ENCODE measurements around the gene MRGPRD.

Gene MRGPRD

DNA sequence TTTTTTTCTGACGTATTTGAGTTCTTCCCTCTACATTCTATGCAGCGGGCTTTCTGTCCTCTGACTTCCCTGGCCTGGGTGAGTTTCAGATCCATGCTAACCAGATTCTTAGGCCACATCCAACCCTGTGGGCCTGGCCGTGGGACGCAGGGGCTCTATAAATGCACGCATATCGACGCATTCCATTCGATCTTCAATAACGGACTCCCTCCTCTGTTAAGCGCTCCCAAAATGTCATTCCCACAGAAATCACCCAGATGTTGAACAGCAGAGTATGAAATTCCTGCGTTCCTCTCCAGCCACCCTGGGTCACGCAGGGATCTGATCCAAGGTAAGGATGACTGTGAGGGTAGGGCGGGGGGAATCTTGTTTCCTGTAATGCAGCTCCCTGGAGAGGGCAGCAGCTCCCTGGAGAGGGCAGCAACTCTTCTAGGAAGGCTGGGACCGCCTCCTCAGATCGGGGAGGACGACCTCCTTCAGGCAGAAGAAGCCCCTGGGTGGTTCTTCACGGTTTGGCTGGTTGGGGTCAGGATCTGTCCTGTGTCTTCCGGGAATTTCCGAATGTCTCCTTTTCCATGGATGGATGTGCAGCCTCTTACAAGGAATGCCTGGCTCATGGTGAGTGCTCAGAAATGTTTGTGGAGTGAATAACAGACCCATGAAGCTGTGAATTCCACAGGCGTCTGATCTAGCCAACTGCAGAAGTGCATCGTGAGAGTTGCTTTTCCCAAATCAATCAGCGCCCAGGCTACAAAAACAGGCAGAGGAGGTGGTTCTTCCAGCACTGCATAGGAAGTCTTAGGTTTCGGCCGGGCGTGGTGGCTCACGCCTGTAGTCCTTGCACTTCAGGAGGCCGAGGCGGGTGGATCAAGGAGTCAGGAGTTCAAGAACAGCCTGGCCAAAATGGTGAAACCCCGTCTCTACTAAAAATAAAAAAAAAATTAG, 12.2 kb downstream of the MRGPRD start:
- DNase-seq (ENCODE audit: low read depth), result no peak

DNA sequence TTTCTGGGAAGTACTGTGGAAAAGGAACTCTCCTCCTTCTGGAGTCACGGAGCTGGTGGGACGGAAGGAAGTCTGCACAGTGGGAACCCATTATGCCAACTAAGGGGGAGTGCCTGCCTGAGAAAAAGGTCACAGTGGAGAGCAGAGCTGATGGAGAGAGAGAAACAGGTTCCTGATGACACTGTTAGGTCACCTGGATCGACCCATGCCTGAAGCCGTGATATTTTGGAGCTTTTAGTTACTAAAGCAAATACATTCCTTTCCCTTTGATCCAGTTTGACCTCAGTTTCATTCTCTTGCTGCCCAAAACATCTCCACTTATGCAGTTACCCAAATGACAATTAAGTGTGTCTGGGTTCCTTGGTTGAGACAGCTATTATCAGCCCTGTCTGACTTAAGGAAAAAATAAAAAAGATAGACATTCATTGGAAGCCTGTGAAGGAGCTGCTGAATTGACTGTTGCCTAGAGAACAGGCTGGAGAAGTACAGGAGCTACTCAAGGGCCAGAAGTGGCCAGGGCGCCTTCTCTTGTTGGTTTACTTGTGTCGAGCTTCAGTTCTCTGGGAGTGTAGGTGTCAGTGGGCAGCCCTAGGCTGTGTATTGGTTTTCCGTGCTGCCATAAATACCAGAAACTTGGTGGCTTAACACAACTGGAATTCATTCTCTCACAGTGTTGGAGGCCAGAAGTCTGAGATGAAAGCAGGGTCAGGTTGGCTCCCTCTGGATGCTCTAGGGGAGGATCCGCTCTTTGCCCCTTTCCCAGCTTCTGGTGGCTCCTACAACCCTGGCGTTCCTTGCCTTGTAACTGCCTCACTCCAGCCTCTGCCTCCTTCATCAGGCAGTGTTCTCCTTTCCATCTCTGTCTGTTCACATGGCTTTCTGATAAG, 13.6 kb downstream of the MRGPRD start:
- DNase-seq (ENCODE audit: low read depth), result no peak

DNA sequence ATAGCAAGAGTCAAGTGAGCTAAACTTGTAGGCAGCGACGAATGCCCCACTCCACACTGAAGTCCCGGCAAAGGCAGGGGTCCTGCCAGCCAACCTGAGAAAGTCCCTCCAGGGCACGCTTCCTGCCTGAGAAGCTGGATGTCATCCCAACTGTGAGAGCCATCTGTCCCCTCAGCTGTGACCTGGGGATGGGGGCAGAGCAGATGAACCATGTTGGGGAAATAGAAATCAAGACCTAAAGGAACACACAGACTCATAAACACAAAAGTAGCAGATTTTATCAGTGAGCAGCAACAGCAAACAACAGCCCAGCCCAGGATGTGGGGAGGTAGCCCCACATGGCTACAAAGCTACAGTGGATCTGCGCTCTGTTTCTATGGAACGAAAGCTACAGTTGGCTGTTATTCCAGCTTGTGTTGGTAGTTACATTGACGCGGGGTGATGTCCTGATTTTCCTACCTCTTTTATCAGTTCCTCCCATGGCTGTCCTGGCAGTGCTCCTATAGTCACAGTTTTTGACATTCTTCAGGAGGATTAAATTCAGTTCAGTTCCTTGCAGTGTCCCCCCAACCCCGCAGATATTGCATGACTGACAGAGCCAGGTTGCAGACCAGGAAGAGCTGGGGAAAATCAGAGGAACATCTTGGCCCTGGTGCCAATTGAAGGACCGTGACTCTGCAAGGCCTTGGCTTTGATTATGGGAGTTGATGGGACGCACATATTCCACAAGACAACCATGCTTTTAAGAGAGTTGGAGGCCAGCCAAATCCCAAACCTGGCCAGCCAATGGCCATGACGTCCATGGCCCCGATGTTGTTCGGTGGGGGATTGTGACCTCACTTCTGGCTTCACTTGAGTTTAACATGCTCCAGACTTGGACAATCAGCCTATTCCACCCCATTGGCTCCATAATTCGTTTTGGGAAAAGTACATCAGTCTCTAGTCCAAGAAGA, 14.6 kb downstream of the MRGPRD start:
- no peak for DNase-seq (ENCODE audit: low read depth)

DNA sequence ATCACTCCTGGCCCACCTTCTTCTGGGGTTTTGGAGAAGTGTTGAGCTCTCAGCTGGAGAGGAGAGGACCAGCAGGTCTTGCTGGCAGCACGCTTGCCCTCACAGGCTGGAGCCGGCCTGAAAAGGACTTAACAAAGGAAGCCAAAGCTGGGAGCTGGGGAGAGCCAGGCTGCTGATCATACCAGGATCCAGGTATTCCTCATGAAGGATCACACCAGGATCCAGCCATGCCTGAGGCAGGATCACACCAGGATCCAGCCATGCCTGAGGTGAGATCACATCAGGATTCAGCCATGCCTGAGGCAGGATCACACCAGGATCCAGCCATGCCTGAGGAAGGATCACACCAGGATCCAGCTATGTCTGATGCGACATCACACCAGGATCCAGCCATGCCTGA, 17.0 kb downstream of the MRGPRD start:
- no peak for DNase-seq (ENCODE audit: low read depth)

DNA sequence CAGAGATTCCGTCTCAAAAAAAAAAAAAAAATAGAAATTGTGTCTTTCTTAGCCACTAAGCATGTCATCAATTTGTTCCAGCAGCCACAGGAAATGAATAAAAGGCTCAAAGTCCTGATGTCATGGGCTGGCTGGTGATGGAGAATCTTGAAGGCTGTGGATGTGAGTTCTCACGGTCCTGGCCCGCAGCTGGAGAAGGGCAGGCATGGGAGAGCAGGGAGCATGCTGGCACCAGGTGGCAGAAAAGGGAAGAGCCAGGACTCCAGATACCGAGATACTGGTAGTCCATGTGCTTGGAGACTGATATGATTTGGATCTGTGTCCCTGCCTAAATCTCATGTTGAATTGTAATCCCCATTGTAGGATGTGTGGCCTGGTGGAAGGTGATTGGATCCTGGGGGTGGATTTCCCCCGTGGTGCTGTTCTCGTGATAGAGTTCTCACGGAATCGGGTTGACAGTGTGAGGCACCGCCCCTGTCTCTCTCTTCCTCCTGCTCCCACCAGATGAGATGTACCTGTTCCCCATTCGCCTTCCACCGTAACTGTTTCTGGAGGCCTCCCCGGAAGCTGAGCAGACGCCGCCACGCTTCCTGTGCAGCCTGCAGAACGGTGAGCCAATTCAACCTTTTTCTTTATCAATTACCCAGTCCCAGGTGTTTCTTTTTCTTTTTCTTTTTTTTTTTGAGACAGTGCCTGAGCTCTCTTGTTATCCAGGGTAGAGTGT, 18.1 kb downstream of the MRGPRD start:
- no peak for DNase-seq (ENCODE audit: low read depth)

DNA sequence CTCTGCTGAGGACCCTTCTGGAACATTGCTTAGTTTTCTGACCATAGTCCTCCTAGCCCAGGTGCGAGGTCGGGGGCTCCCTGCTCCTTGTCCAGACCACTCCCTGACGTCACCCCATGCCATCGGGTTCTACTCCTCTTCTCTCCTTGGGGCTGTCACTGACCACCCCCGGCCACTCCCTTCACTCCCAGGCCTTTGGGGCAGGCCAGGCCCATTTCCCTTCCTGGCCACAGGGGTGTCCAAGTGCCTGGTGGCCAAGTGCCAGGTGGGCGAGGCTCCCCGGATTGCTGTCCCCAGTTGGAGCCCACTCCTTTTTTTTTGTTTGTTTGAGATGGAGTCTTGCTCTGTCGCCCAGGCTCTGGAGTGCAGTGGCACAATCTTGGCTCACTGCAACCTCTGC, 19.5 kb downstream of the MRGPRD start:
- DNase-seq (ENCODE audit: low read depth), result no peak

DNA sequence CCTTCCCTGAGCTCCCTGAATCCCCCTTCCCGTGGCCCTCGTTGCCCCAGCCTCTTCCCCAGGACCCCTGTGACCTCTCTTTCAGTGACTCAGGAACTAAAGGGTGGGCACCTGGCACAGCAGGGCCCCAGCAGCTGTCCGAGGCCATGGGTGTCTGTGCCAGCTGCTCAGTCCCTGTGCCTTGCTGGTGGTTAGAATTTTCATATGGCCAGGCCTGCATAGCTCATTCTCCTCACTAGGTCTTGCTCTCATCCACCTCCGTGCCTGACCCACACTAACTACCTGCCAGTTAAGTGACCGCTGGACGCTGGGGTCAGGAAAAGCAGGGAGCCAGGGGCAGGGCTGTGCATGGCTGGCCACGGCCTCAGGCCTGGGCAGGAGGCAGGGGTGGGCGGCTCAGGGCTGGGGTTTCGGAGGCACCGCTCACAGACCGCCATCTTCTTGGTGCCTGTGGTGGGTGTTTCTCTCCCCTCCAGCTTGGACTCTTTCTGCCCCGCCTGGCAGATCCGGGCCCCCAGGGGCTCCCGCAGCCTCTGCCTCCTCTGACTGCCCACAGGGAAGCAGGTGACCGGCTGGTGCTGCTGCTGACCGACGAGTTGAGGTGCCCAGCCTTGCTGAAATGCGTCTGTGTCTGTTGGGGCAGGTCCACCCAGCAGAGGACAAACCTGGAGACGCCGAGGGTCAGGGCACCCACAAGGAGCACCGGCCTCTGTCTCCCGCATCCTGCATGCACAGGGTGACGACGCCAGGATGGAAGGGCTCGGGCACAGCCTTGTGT, 20.3 kb downstream of the MRGPRD start:
- DNase-seq (ENCODE audit: low read depth), result no peak

DNA sequence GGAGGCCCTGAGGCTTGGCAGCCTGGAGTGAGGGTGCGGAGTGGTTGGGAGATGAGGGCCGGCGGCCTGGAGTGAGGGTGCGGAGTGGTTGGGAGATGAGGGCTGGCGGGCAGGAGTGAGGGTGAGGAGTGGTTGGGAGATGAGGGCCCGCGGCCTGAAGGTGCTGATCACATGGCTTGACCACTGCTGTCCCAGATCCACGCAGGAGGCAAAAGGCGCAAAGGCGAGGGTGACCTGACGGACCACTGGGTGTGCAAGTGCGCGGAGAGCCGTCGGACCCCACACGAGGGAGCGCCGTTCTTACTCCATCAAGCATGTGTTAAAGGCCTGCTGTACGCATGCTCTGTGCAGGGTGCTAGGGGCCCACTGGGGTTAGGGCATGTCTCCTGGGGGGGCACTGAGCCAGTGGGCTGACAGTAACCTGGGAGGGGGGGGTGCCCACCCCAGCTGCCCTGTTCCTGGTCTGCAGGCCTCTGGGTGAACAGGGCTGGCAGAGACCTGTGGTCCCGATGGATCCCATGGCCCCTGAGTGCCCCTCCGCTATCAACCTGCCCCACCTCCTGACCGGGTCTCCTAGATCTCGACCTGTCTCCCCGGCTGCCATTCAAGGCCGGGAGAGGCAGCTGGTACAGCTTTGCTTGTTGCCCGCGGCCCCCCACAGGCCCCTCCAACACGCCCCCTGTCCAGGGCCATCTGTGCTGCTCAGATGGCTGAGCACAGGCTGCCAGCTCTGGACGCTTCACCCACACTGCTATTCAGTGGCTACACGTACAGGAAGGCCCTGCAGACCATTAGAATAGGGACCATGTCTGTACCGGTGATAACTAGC, 21.1 kb downstream of the MRGPRD start:
- DNase-seq (ENCODE audit: low read depth), result no peak

DNA sequence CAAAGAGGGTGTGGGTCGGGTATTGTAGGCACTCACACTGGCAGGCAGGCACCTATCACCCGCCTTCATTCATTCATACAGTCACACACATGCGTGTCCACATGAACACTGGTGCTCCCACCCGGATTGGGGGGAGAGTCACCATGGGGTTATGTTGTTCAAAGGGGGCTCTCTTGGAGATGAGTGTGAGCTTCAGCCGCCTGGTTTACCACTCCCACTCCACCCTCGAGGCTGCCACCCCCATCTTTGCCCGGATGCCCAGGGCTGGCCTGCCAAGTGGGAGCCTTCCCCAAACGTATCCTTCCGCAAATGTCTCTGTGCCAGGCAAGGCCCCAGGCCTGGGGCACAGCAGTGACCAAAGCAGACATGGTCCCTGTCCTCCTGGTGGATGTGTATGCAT, 22.6 kb downstream of the MRGPRD start:
- DNase-seq (ENCODE audit: low read depth), result no peak

DNA sequence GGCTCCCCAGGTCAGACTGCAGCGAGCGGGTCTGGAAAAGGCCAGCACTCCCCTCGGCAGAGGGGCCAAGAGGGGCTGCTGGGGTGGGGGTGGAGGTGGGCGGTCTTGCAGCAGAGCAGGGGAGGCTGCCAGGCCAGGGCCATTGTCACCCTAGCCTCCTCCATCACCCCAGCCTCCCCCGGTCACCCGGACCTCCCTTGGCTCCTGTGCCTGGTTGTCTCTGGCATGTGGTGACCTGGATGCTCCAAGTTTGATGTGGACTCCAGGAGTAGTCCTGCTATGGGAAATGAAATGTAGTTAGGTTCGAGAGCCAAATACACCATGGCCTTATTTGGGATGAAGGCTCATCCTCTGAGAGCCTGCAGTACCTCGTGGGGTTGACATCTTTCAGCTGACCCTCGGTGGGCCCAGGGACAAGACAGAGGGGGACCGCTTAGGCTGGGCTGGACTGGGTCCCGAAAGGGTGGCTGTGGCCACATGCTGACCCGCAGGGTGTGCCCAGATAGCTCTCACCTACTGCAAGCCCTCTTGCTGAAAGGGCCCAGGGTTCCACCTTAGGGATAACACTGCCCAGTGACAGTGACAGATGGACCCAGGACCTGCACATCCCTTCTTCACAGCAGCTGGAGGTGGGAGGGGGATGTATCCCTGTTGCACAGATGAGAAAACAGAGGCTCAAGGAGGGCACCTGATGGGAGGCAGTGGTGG, 24.1 kb downstream of the MRGPRD start:
- DNase-seq (ENCODE audit: low read depth), result no peak

DNA sequence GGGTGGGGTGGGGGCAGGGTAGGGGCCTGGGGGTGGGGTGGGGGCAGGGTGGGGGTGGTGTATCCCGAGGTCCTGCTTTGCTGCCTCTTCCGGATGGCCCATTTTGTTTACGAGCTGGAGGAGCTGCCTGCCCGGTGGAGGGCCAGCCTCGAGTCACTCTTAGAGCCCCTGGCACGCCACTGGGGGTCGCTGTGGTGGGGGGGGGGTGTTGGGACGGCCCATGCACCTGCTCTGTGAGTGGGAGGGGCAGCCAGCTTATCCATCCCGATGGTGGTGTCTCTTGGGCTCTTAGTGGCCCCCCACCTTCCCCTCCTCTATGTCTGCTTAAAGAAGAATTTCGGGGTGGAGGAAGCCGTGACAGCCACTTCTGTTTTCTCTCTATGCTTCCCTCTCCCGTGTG, 24.6 kb downstream of the MRGPRD start:
- DNase-seq (ENCODE audit: low read depth), result no peak

DNA sequence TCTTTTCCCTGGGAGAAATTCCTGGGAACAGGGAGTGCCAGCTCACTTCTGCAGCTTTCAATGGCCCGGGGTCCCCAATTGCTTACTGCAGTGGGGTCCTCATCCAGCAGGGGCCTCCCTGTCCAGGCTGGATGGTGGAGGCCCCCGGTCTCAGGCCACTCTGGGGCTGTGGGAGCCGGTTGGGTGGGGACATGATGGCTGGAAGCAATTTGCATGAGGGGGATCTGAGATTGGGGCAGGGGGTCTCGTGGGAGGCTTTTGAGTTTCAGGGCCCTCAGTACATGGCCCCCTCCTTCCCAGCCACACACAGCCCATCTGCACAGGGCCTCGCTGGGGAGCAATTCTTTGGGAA, 25.2 kb downstream of the MRGPRD start:
- DNase-seq (ENCODE audit: low read depth), result no peak

DNA sequence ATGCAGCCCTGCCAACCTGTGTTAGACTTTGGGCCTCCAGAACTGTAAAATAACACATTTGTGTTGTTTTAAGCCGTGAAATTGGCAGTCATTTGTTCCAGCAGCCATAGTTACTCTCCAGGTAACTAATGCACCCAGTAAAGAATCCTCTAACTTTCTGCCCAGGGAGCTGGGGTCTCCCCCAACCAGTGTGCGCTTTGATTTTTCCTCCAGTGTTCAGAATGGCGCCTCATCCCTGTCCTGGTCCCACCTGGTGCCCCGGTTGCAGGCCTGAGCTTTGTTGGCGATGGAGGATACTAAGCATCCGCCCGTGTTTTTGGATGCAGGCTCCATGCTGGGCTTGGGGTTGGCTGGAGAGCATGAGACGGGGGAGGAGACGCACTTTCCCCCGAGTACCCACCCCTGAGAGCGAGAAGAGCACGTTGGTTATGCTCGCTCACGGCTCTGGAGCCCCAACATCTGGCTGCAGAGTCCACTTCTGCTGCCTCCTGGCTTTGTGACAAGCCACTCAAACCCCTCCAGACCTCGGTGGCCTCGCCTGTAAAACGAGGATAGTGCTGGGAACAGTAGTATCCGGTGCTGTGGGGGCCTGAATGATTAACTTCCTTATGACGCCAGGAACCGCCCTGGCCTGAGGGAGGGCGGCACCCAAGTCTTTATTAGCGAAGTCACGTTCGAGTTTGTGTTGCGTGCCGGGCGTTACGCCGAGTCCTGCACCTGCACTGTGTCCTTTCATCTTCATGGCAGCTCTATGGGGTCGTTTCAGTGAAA, 25.8 kb downstream of the MRGPRD start:
- DNase-seq (ENCODE audit: low read depth), result no peak

DNA sequence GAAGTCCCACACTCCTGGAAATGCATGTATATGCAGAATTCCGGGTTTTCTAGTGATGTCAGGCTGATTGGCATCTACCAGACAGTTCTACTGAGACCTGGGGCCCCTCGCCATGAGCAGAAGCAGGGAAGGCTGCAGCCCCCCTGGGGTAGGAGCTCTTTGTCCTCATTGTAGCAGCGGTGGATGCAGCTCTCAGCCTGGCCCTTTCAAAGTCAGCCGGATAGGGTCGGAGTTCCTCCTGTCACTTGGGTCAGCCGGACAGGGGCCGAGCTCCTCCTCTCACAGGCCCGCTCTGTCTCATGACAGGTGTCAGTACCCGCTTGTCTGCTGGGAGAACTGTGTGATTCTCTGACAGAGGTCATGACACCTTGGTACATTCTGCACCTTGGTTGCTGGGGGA, 30.0 kb downstream of the MRGPRD start:
- no peak for DNase-seq (ENCODE audit: low read depth)

DNA sequence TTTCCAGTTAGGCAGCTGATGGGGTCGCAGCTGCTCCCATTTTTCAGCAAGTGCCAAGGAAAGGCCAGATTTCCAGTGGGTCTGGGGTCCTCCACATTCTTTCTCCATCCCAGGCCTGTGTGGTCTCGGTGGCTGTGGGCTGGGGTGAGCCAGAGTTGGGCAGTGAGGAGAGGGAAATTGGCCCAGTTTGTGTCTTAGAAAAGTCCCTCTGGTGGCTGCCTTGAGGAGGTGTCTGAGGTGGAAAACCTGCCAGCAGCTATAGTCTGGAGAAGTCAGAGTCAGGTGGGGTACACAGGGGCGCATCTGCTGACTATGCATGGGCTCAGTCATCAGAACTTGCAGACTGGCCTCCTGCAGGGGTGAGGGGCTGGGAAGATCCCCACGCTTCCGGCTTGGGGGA, 30.5 kb downstream of the MRGPRD start:
- DNase-seq (ENCODE audit: low read depth), result no peak

DNA sequence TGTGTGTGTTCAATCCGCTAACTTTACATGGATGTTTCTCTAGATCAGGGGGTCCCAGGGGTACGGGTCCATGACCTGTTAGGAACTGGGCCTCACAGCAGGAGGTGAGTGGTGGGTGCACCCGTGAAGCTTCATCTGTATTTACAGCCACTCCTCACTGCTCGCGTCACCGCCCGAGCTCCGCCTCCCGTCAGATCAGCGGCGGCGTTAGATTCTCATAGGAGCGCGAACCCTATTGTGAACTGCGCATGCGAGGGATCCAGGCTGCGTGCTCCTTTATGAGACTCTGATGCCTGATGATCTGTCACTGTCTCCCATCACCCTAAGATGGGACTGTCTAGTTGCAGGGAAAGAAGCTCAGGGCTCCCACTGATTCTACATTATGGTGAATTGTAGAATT, 31.9 kb downstream of the MRGPRD start:
- DNase-seq (ENCODE audit: low read depth), result no peak

DNA sequence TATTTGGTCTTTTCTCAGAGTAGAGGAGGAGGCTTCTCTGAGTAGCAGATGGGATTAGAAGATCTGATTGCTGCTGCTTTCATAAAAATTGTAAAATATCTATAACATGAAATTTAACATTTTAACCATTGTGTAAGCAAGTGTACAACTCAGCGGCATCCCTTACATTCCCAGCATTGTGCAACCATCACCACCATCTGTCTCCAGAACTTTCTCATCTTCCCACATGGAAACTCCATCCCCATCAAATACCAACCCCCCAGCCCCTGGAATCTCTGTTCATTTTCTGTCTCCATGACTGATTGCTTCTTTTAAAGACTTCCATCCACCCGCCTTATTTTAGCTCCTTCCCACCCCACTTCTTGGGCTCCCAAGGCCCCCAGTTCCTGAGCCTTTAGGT, 32.3 kb downstream of the MRGPRD start:
- DNase-seq (ENCODE audit: low read depth), result no peak

DNA sequence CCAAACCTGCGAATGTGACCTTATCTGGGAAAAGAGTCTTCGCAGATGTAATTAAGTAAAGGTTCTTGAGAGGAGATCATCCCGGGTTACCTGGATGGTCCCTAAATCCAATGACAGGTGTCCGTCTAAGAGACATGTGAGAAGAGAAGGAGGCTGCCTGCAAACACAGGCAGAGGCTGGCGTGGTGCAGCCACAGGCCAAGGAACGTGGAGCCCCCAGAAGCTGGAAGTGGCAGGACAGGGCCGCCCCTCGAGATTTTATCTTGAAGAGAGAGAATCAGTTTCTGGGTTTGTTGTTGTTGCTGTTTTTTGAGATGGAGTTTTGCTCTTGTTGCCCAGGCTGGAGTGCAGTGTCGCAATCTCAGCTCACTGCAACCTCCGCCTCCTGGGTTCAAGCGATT, 33.6 kb downstream of the MRGPRD start:
- no peak for DNase-seq (ENCODE audit: low read depth)
